NT2/D1 (cell line): ENCODE data around the gene AKT2.

Experiments
- DNase-seq: peaks from one replicate; pipeline ENCODE4 v3.0.0-alpha.2; 2011; ENCODE audit warnings: low read depth, low spot score
- H3K27me3 ChIP-seq: 2 replicates; pipeline ENCODE4 v1.6.0; 2011; ENCODE audit warnings: mild to moderate bottlenecking; ENCODE audit not compliant: insufficient read length, insufficient read depth
- H3K36me3 ChIP-seq: 2 replicates; pipeline ENCODE4 v1.6.1; 2011; ENCODE audit warnings: mild to moderate bottlenecking, low read length, mixed read lengths; ENCODE audit not compliant: insufficient read depth, insufficient read length
- H3K4me1 ChIP-seq: 2 replicates; pipeline ENCODE4 v1.5.1; 2011; ENCODE audit not compliant: insufficient read depth, insufficient read length
- H3K4me3 ChIP-seq: 2 replicates; pipeline ENCODE4 v1.5.1; 2011; ENCODE audit warnings: low read depth; ENCODE audit not compliant: insufficient read length
- H3K9ac ChIP-seq: 2 replicates; pipeline ENCODE4 v1.6.0; 2011; ENCODE audit warnings: low read depth; ENCODE audit not compliant: insufficient read length
- H3K9me3 ChIP-seq: 2 replicates; pipeline ENCODE4 v1.5.1; 2011; ENCODE audit warnings: mild to moderate bottlenecking, low read length; ENCODE audit not compliant: insufficient read depth
- SUZ12 ChIP-seq: IDR thresholded peaks from 2 replicates; pipeline ENCODE4 v1.6.1; 2011; ENCODE audit not compliant: insufficient read length, insufficient read depth; ENCODE audit errors: extremely low read depth
- YY1 ChIP-seq: IDR thresholded peaks from 2 replicates; pipeline ENCODE4 v1.6.1; 2011; ENCODE audit not compliant: insufficient read length, insufficient read depth
- ZNF274 ChIP-seq: IDR thresholded peaks from 2 replicates; pipeline ENCODE4 v1.6.1; 2011; ENCODE audit warnings: mild to moderate bottlenecking, low read depth, low read length

The AKT2 gene

GRCh38 chr19:40217027-40217810, 67.9 kb downstream of the AKT2 start:
- Histone ChIP-seq H3K4me1 (peaks cover 4% of the 10 kb centered on the region), H3K36me3 (no peaks in the 10 kb centered on the region), H3K4me3 (no peak overlapping the region), H3K27me3 (peaks cover 37% of the 10 kb centered on the region), H3K9ac (no peak overlapping the region), H3K9me3 (peaks cover 3% of the 10 kb centered on the region; the same call in 1 of the 2 replicates)
- no peak for TF ChIP-seq YY1
- no peak for TF ChIP-seq ZNF274
- TF ChIP-seq SUZ12: no peak
- DNase-seq: no peak

GRCh38 chr19:40216777-40217026, 68.4 kb downstream of the AKT2 start:
- TF ChIP-seq ZNF274: no peak
- no peak for TF ChIP-seq YY1
- no peak for TF ChIP-seq SUZ12
- no peak overlapping the region for H3K4me3 ChIP-seq
- H3K9me3 ChIP-seq: no peaks in the 10 kb centered on the region
- H3K36me3 ChIP-seq: no peaks in the 10 kb centered on the region
- no peak overlapping the region for H3K9ac ChIP-seq
- peaks cover 4% of the 10 kb centered on the region for H3K4me1 ChIP-seq
- DNase-seq: no peak
- H3K27me3 ChIP-seq: peaks cover 37% of the 10 kb centered on the region

- H3K4me3 ChIP-seq: no peak overlapping the region
- H3K4me1 ChIP-seq: peaks cover 4% of the 10 kb centered on the region
Measured at GRCh38 chr19:40216013-40216776, 69.0 kb downstream of the AKT2 start.

GRCh38 chr19:40214936-40215335, 70.2 kb downstream of the AKT2 start:
- Histone ChIP-seq H3K9ac (no peak overlapping the region), H3K27me3 (peaks cover 32% of the 10 kb centered on the region), H3K4me1 (peaks cover 4% of the 10 kb centered on the region), H3K9me3 (no peaks in the 10 kb centered on the region), H3K4me3 (no peak overlapping the region), H3K36me3 (no peaks in the 10 kb centered on the region)
- TF ChIP-seq SUZ12: no peak
- TF ChIP-seq ZNF274: no peak
- no peak for TF ChIP-seq YY1
- no peak for DNase-seq

More at GRCh38 chr19:40216013-40216776, 69.0 kb downstream of the AKT2 start:
- Histone ChIP-seq H3K36me3 (no peaks in the 10 kb centered on the region), H3K9ac (no peak overlapping the region), H3K27me3 (peaks cover 37% of the 10 kb centered on the region), H3K9me3 (no peaks in the 10 kb centered on the region)
- DNase-seq: no peak
- TF ChIP-seq ZNF274 (no peak), YY1 (no peak)

- H3K4me1 ChIP-seq: peaks cover 2% of the 10 kb centered on the region
- H3K4me3 ChIP-seq: no peak overlapping the region
- no peaks in the 10 kb centered on the region for H3K9me3 ChIP-seq
- H3K36me3 ChIP-seq: no peaks in the 10 kb centered on the region
- no peak for DNase-seq
- peaks cover 23% of the 10 kb centered on the region for H3K27me3 ChIP-seq
- TF ChIP-seq ZNF274 (no peak), SUZ12 (no peak), YY1 (no peak)
- no peak overlapping the region for H3K9ac ChIP-seq
Measured at GRCh38 chr19:40213882-40214570, 71.1 kb downstream of the AKT2 start.

GRCh38 chr19:40213251-40213829, 71.8 kb downstream of the AKT2 start:
- Histone ChIP-seq H3K4me3 (no peak overlapping the region), H3K9me3 (no peaks in the 10 kb centered on the region), H3K4me1 (peaks cover 2% of the 10 kb centered on the region), H3K9ac (no peak overlapping the region), H3K27me3 (peaks cover 17% of the 10 kb centered on the region), H3K36me3 (no peaks in the 10 kb centered on the region)
- no peak for DNase-seq
- no peak for TF ChIP-seq SUZ12
- no peak for TF ChIP-seq ZNF274
- TF ChIP-seq YY1: no peak
